ENCODE results near the gene LCN6.

Gene LCN6

GRCh38 chr9:136735812-136736480, 12.4 kb downstream of the LCN6 start:
- H3K4me3 ChIP-seq (ENCODE audit: low read depth, low read length), result no peak overlapping the region
- H3K36me3 ChIP-seq (ENCODE audit: control insufficient read depth, insufficient read depth, low read length), result no peaks in the 10 kb centered on the region
- no peaks in the 10 kb centered on the region for H3K9me3 ChIP-seq (ENCODE audit: control insufficient read depth, insufficient read depth, low read length)
- H3K9ac ChIP-seq (ENCODE audit: low read depth, low read length), result no peak overlapping the region
- no peaks in the 10 kb centered on the region for H3K4me1 ChIP-seq (ENCODE audit: control insufficient read depth, insufficient read depth, low read length)
- H3K27me3 ChIP-seq (ENCODE audit: control insufficient read depth, insufficient read depth, low read length), result no peaks in the 10 kb centered on the region

GRCh38 chr9:136734837-136735496, 13.4 kb downstream of the LCN6 start:
- Histone ChIP-seq H3K9ac (ENCODE audit: low read depth, low read length) (no peak overlapping the region), H3K4me1 (ENCODE audit: control insufficient read depth, insufficient read depth, low read length) (no peaks in the 10 kb centered on the region), H3K36me3 (ENCODE audit: control insufficient read depth, insufficient read depth, low read length) (no peaks in the 10 kb centered on the region), H3K4me3 (ENCODE audit: low read depth, low read length) (no peak overlapping the region), H3K9me3 (ENCODE audit: control insufficient read depth, insufficient read depth, low read length) (no peaks in the 10 kb centered on the region), H3K27me3 (ENCODE audit: control insufficient read depth, insufficient read depth, low read length) (no peaks in the 10 kb centered on the region)

GRCh38 chr9:136733611-136734010, 14.7 kb downstream of the LCN6 start:
- peaks cover 7% of the 10 kb centered on the region for H3K27me3 ChIP-seq (ENCODE audit: control insufficient read depth, insufficient read depth, low read length)
- no peaks in the 10 kb centered on the region for H3K36me3 ChIP-seq (ENCODE audit: control insufficient read depth, insufficient read depth, low read length)
- H3K9me3 ChIP-seq (ENCODE audit: control insufficient read depth, insufficient read depth, low read length), result no peaks in the 10 kb centered on the region
- no peak overlapping the region for H3K4me3 ChIP-seq (ENCODE audit: low read depth, low read length)
- H3K4me1 ChIP-seq (ENCODE audit: control insufficient read depth, insufficient read depth, low read length), result no peaks in the 10 kb centered on the region
- H3K9ac ChIP-seq (ENCODE audit: low read depth, low read length), result no peak overlapping the region

GRCh38 chr9:136732444-136733178, 15.7 kb downstream of the LCN6 start:
- H3K9ac ChIP-seq (ENCODE audit: low read depth, low read length), result no peak overlapping the region
- peaks cover 7% of the 10 kb centered on the region for H3K27me3 ChIP-seq (ENCODE audit: control insufficient read depth, insufficient read depth, low read length)
- no peaks in the 10 kb centered on the region for H3K36me3 ChIP-seq (ENCODE audit: control insufficient read depth, insufficient read depth, low read length)
- no peak overlapping the region for H3K4me3 ChIP-seq (ENCODE audit: low read depth, low read length)
- no peaks in the 10 kb centered on the region for H3K9me3 ChIP-seq (ENCODE audit: control insufficient read depth, insufficient read depth, low read length)
- H3K4me1 ChIP-seq (ENCODE audit: control insufficient read depth, insufficient read depth, low read length), result no peaks in the 10 kb centered on the region

- H3K27me3 ChIP-seq (ENCODE audit: control insufficient read depth, insufficient read depth, low read length), result peaks cover 7% of the 10 kb centered on the region
- no peak overlapping the region for H3K4me3 ChIP-seq (ENCODE audit: low read depth, low read length)
- no peak overlapping the region for H3K9ac ChIP-seq (ENCODE audit: low read depth, low read length)
- no peaks in the 10 kb centered on the region for H3K9me3 ChIP-seq (ENCODE audit: control insufficient read depth, insufficient read depth, low read length)
- peaks cover 16% of the 10 kb centered on the region for H3K36me3 ChIP-seq (ENCODE audit: control insufficient read depth, insufficient read depth, low read length)
- H3K4me1 ChIP-seq (ENCODE audit: control insufficient read depth, insufficient read depth, low read length), result peaks cover 10% of the 10 kb centered on the region
Observed at GRCh38 chr9:136729926-136730325, 18.4 kb downstream of the LCN6 start.

- peaks cover 24% of the 10 kb centered on the region for H3K36me3 ChIP-seq (ENCODE audit: control insufficient read depth, insufficient read depth, low read length)
- peak overlapping the region; percentile 65 for H3K9ac ChIP-seq (ENCODE audit: low read depth, low read length)
- peaks cover 7% of the 10 kb centered on the region for H3K27me3 ChIP-seq (ENCODE audit: control insufficient read depth, insufficient read depth, low read length)
- no peaks in the 10 kb centered on the region for H3K9me3 ChIP-seq (ENCODE audit: control insufficient read depth, insufficient read depth, low read length)
- peaks cover 10% of the 10 kb centered on the region for H3K4me1 ChIP-seq (ENCODE audit: control insufficient read depth, insufficient read depth, low read length)
- peak overlapping the region; percentile 55 for H3K4me3 ChIP-seq (ENCODE audit: low read depth, low read length)
Observed at GRCh38 chr9:136729144-136729543, 19.2 kb downstream of the LCN6 start.

- peak overlapping the region; percentile 55 for H3K4me3 ChIP-seq (ENCODE audit: low read depth, low read length)
- H3K36me3 ChIP-seq (ENCODE audit: control insufficient read depth, insufficient read depth, low read length), result peaks cover 29% of the 10 kb centered on the region
- no peaks in the 10 kb centered on the region for H3K9me3 ChIP-seq (ENCODE audit: control insufficient read depth, insufficient read depth, low read length)
- peak overlapping the region; percentile 65 for H3K9ac ChIP-seq (ENCODE audit: low read depth, low read length)
- peaks cover 7% of the 10 kb centered on the region for H3K27me3 ChIP-seq (ENCODE audit: control insufficient read depth, insufficient read depth, low read length)
- peaks cover 10% of the 10 kb centered on the region for H3K4me1 ChIP-seq (ENCODE audit: control insufficient read depth, insufficient read depth, low read length)
Observed at GRCh38 chr9:136728548-136729123, 19.7 kb downstream of the LCN6 start.

- H3K27me3 ChIP-seq (ENCODE audit: control insufficient read depth, insufficient read depth, low read length), result peaks cover 7% of the 10 kb centered on the region
- H3K9ac ChIP-seq (ENCODE audit: low read depth, low read length), result peak overlapping the region; percentile 92
- H3K4me3 ChIP-seq (ENCODE audit: low read depth, low read length), result peak overlapping the region; percentile 80
- peaks cover 10% of the 10 kb centered on the region for H3K4me1 ChIP-seq (ENCODE audit: control insufficient read depth, insufficient read depth, low read length)
- H3K36me3 ChIP-seq (ENCODE audit: control insufficient read depth, insufficient read depth, low read length), result peaks cover 34% of the 10 kb centered on the region
- H3K9me3 ChIP-seq (ENCODE audit: control insufficient read depth, insufficient read depth, low read length), result no peaks in the 10 kb centered on the region
Observed at GRCh38 chr9:136728080-136728547, 20.2 kb downstream of the LCN6 start.

- Histone ChIP-seq H3K27me3 (ENCODE audit: control insufficient read depth, insufficient read depth, low read length) (peaks cover 7% of the 10 kb centered on the region), H3K4me1 (ENCODE audit: control insufficient read depth, insufficient read depth, low read length) (peaks cover 10% of the 10 kb centered on the region), H3K9ac (ENCODE audit: low read depth, low read length) (peak overlapping the region; percentile 92), H3K36me3 (ENCODE audit: control insufficient read depth, insufficient read depth, low read length) (peaks cover 46% of the 10 kb centered on the region), H3K9me3 (ENCODE audit: control insufficient read depth, insufficient read depth, low read length) (no peaks in the 10 kb centered on the region), H3K4me3 (ENCODE audit: low read depth, low read length) (peak overlapping the region; percentile 80)
Observed at GRCh38 chr9:136726631-136727191, 21.6 kb downstream of the LCN6 start.

GRCh38 chr9:136726118-136726517, 22.2 kb downstream of the LCN6 start:
- H3K4me1 ChIP-seq (ENCODE audit: control insufficient read depth, insufficient read depth, low read length), result peaks cover 10% of the 10 kb centered on the region
- peak overlapping the region; percentile 80 for H3K4me3 ChIP-seq (ENCODE audit: low read depth, low read length)
- peaks cover 50% of the 10 kb centered on the region for H3K36me3 ChIP-seq (ENCODE audit: control insufficient read depth, insufficient read depth, low read length)
- no peaks in the 10 kb centered on the region for H3K9me3 ChIP-seq (ENCODE audit: control insufficient read depth, insufficient read depth, low read length)
- H3K9ac ChIP-seq (ENCODE audit: low read depth, low read length), result no peak overlapping the region
- peaks cover 7% of the 10 kb centered on the region for H3K27me3 ChIP-seq (ENCODE audit: control insufficient read depth, insufficient read depth, low read length)

- H3K27me3 ChIP-seq (ENCODE audit: control insufficient read depth, insufficient read depth, low read length), result peaks cover 7% of the 10 kb centered on the region
- H3K4me1 ChIP-seq (ENCODE audit: control insufficient read depth, insufficient read depth, low read length), result peaks cover 10% of the 10 kb centered on the region
- no peaks in the 10 kb centered on the region for H3K9me3 ChIP-seq (ENCODE audit: control insufficient read depth, insufficient read depth, low read length)
- no peak overlapping the region for H3K9ac ChIP-seq (ENCODE audit: low read depth, low read length)
- H3K4me3 ChIP-seq (ENCODE audit: low read depth, low read length), result peak overlapping the region; percentile 80
- H3K36me3 ChIP-seq (ENCODE audit: control insufficient read depth, insufficient read depth, low read length), result peaks cover 50% of the 10 kb centered on the region
Observed at GRCh38 chr9:136725612-136726011, 22.7 kb downstream of the LCN6 start.

All from iPS-15b (cell line).